GM12892 (cell line): ENCODE data around the gene CRK.

Source experiments
- POLR2A ChIP-seq: IDR thresholded peaks from 2 replicates; pipeline ENCODE4 v1.6.1; 2011; ENCODE audit warnings: low read depth, low read length, control low read depth
- POLR2AphosphoS5 ChIP-seq: IDR thresholded peaks from 2 replicates; pipeline ENCODE4 v1.6.1; 2011; ENCODE audit warnings: low read depth, low read length, control low read depth
- TAF1 ChIP-seq: IDR thresholded peaks from 2 replicates; pipeline ENCODE4 v1.6.1; 2011; ENCODE audit warnings: low read depth, mild to moderate bottlenecking, control low read depth, low read length, borderline replicate concordance

GRCh38 chr17:1391577-1391976, 64.5 kb downstream of the CRK start:
- TF ChIP-seq POLR2AphosphoS5 (no peak), POLR2A (no peak), TAF1 (no peak)
